Esophagus mucosa (tissue), 1 donor: ENCODE data around the gene ANKHD1. TPM values are rescaled to one million over a fixed set of nuclear protein-coding genes. Genes with fewer than 3 reads are reported as not detected.
"Not testable (repeated sequence)": the region's sequence is repeated elsewhere in the genome, so short reads cannot be mapped to it uniquely, and the experiment has no call there.

ENCODE experiments used
- ATAC-seq: fragments of 200-7000 bp; cut with Tn5 transposase; one replicate; pipeline ENCODE4 v1.9.1; 2020
- total RNA-seq: library from RNA; stranded (reverse); gene quantifications from one replicate; pipeline ENCODE4 v1.2.4, GENCODE V29; 2023
- donor health status: DM: yes; HTN: yes; CAD: no.

ANKHD1 gene
- total RNA-seq, 1 donor from 2014 or later, result 73.1 TPM

GRCh38 chr5:140381351-140381750 lies 20.3 kb upstream of the ANKHD1 start:
- ATAC-seq, result no peak

- peak; percentile 33 for ATAC-seq
Observed at GRCh38 chr5:140381972-140382371, 19.7 kb upstream of the ANKHD1 start.

GRCh38 chr5:140382866-140383265 lies 18.8 kb upstream of the ANKHD1 start:
- no peak for ATAC-seq

GRCh38 chr5:140383300-140383699 lies 18.3 kb upstream of the ANKHD1 start:
- no peak for ATAC-seq

- no peak for ATAC-seq
Observed at GRCh38 chr5:140388052-140388451, 13.6 kb upstream of the ANKHD1 start.

- peak; percentile 79 for ATAC-seq
Observed at GRCh38 chr5:140391312-140391711, 10.3 kb upstream of the ANKHD1 start.

GRCh38 chr5:140391732-140392131 lies 9.9 kb upstream of the ANKHD1 start:
- peak; percentile 91 for ATAC-seq

- no peak for ATAC-seq
Observed at GRCh38 chr5:140393738-140394137, 7.9 kb upstream of the ANKHD1 start.

GRCh38 chr5:140398379-140398811 lies 3.2 kb upstream of the ANKHD1 start:
- ATAC-seq, result peak; percentile 61

GRCh38 chr5:140399979-140400729 lies 1.5 kb upstream of the ANKHD1 start:
- no peak for ATAC-seq

- peak; percentile 80 for ATAC-seq
Observed at GRCh38 chr5:140400730-140401361, 787 bp upstream of the ANKHD1 start.

- no peak for ATAC-seq
Observed at GRCh38 chr5:140402258-140403074, 833 bp downstream of the ANKHD1 start.

GRCh38 chr5:140403613-140404012 lies 2.0 kb downstream of the ANKHD1 start:
- ATAC-seq, result no peak

GRCh38 chr5:140408750-140409241 lies 7.2 kb downstream of the ANKHD1 start:
- ATAC-seq, result peak; percentile 52

GRCh38 chr5:140413230-140413629 lies 11.6 kb downstream of the ANKHD1 start:
- no peak for ATAC-seq

- ATAC-seq, result no peak
Observed at GRCh38 chr5:140417235-140417634, 15.6 kb downstream of the ANKHD1 start.

- no peak for ATAC-seq
Observed at GRCh38 chr5:140418862-140419520, 17.4 kb downstream of the ANKHD1 start.

GRCh38 chr5:140420226-140420570 lies 18.6 kb downstream of the ANKHD1 start:
- ATAC-seq, result no peak

GRCh38 chr5:140420665-140421361 lies 19.2 kb downstream of the ANKHD1 start:
- ATAC-seq, result no peak

GRCh38 chr5:140421375-140421774 lies 19.7 kb downstream of the ANKHD1 start:
- not testable (repeated sequence) for ATAC-seq

- no peak for ATAC-seq
Observed at GRCh38 chr5:140423609-140424008, 22.0 kb downstream of the ANKHD1 start.

GRCh38 chr5:140424135-140424534 lies 22.5 kb downstream of the ANKHD1 start:
- no peak for ATAC-seq
